GM12875 (cell line): Measurements from ENCODE around the gene CARMIL1.

Experiments
- H3K4me3 ChIP-seq: one replicate; pipeline ENCODE4 v1.5.1; 2011; ENCODE audit warnings: low read depth, low read length, control low read depth
- CTCF ChIP-seq: IDR thresholded peaks from 2 replicates; pipeline ENCODE4 v1.5.1; 2011; ENCODE audit warnings: low read depth, mild to moderate bottlenecking, control low read depth, inconsistent platforms, low read length, moderate library complexity, borderline replicate concordance; ENCODE audit not compliant: insufficient read depth

Gene CARMIL1

GRCh38 chr6:25453288-25453687 is 174.1 kb downstream of the CARMIL1 start:
- no peak overlapping the region for H3K4me3 ChIP-seq
- TF ChIP-seq CTCF = no peak

- H3K4me3 ChIP-seq = no peak overlapping the region
- no peak for TF ChIP-seq CTCF
Measured at GRCh38 chr6:25454136-25454535, 175.0 kb downstream of the CARMIL1 start.

GRCh38 chr6:25456249-25457040 is 177.3 kb downstream of the CARMIL1 start:
- no peak for TF ChIP-seq CTCF
- H3K4me3 ChIP-seq = no peak overlapping the region

GRCh38 chr6:25457516-25457915 is 178.3 kb downstream of the CARMIL1 start:
- no peak overlapping the region for H3K4me3 ChIP-seq
- TF ChIP-seq CTCF = no peak

GRCh38 chr6:25458485-25458884 is 179.3 kb downstream of the CARMIL1 start:
- no peak overlapping the region for H3K4me3 ChIP-seq
- no peak for TF ChIP-seq CTCF

- TF ChIP-seq CTCF = no peak
- H3K4me3 ChIP-seq = no peak overlapping the region
Measured at GRCh38 chr6:25462235-25462897, 183.2 kb downstream of the CARMIL1 start.

GRCh38 chr6:25463441-25463840 is 184.3 kb downstream of the CARMIL1 start:
- H3K4me3 ChIP-seq = no peak overlapping the region

More at GRCh38 chr6:25463441-25463840, 184.3 kb downstream of the CARMIL1 start:
- no peak for TF ChIP-seq CTCF
